ENCODE results near the gene SGSM2. TPM values are rescaled to one million over a fixed set of nuclear protein-coding genes. Genes with fewer than 3 reads are reported as not detected.

Gene SGSM2
- total RNA-seq, 1 donor = 37.3 TPM

DNA sequence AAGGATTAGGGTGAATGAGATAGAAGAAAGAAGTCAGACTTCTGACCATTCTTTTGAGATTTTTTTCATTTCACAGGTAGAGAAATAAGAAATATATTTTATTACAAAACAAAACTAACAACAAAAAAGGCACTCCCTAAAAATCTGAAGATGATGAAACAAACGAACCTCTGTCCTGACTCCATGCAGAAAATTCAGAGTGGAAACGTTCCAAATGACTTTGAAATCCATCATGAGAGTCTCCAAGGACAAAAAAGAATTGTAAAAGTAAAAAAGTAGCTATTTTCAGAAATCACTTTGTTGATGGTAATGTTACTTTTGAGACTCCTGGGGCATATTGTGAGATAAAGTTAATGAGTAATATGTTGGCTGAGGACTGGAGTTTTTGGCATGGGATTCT, 89.9 kb downstream of the SGSM2 start:
- Histone ChIP-seq H2AFZ (ENCODE audit: low read length) (no peak overlapping the region), H3K4me1 (ENCODE audit: insufficient read depth, low read length) (peaks cover 10% of the 10 kb centered on the region), H4K20me1 (ENCODE audit: insufficient read depth, low read length) (no peaks in the 10 kb centered on the region), H3K9me3 (ENCODE audit: low read depth, low read length) (no peaks in the 10 kb centered on the region), H3K4me3 (ENCODE audit: insufficient read depth, low read length) (no peak overlapping the region), H3K27ac (ENCODE audit: low read depth, low read length) (no peak overlapping the region), H3K4me2 (ENCODE audit: insufficient read depth, low read length) (peak overlapping the region; percentile 13), H3K36me3 (ENCODE audit: insufficient read depth, low read length) (no peaks in the 10 kb centered on the region), H3K27me3 (ENCODE audit: insufficient read depth, low read length) (no peaks in the 10 kb centered on the region), H3K79me2 (ENCODE audit: insufficient read depth, low read length) (no peaks in the 10 kb centered on the region)
- TF ChIP-seq, protein P1, sequence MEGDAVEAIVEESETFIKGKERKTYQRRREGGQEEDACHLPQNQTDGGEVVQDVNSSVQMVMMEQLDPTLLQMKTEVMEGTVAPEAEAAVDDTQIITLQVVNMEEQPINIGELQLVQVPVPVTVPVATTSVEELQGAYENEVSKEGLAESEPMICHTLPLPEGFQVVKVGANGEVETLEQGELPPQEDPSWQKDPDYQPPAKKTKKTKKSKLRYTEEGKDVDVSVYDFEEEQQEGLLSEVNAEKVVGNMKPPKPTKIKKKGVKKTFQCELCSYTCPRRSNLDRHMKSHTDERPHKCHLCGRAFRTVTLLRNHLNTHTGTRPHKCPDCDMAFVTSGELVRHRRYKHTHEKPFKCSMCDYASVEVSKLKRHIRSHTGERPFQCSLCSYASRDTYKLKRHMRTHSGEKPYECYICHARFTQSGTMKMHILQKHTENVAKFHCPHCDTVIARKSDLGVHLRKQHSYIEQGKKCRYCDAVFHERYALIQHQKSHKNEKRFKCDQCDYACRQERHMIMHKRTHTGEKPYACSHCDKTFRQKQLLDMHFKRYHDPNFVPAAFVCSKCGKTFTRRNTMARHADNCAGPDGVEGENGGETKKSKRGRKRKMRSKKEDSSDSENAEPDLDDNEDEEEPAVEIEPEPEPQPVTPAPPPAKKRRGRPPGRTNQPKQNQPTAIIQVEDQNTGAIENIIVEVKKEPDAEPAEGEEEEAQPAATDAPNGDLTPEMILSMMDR (IDR thresholded peaks at IDR 0.05; ENCODE audit: extremely low read depth, low read depth, low read length) = no peak
- DNase-seq (ENCODE audit: insufficient read length, low spot score, missing footprints) = no peak

DNA sequence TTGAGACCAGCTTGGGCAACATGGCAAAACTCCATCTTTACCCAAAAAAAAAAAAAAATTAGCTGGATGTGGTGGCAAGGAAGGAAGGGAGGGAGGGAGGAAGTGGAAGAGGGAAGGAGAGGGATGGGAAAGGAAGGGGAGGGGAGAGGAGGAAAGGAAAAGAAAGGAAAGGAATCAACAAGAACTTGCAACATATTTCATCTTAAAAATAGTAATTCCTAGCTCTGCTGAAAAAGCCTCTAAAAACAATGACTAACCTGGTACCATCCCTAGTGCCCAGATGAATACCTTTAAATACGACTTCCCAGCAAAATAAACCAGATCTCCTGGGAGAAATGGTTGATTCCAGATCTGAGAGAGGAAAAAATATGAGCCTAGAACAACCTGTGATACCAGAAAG, 90.6 kb downstream of the SGSM2 start:
- H4K20me1 ChIP-seq (ENCODE audit: insufficient read depth, low read length) = no peaks in the 10 kb centered on the region
- H3K79me2 ChIP-seq (ENCODE audit: insufficient read depth, low read length) = no peaks in the 10 kb centered on the region
- no peak for DNase-seq (ENCODE audit: insufficient read length, low spot score, missing footprints)
- no peaks in the 10 kb centered on the region for H3K27me3 ChIP-seq (ENCODE audit: insufficient read depth, low read length)
- peaks cover 10% of the 10 kb centered on the region for H3K4me1 ChIP-seq (ENCODE audit: insufficient read depth, low read length)
- no peaks in the 10 kb centered on the region for H3K9me3 ChIP-seq (ENCODE audit: low read depth, low read length)
- peaks cover 4% of the 10 kb centered on the region for H3K36me3 ChIP-seq (ENCODE audit: insufficient read depth, low read length)
- TF ChIP-seq, protein P1 (IDR thresholded peaks at IDR 0.05; ENCODE audit: extremely low read depth, low read depth, low read length) = no peak
- no peak overlapping the region for H2AFZ ChIP-seq (ENCODE audit: low read length)
- no peak overlapping the region for H3K4me2 ChIP-seq (ENCODE audit: insufficient read depth, low read length)
- H3K4me3 ChIP-seq (ENCODE audit: insufficient read depth, low read length) = no peak overlapping the region
- H3K27ac ChIP-seq (ENCODE audit: low read depth, low read length) = no peak overlapping the region

Small RNAs within 50 kb of the gene (small RNA-seq; reads per million reads assigned to genes)
- gene AC006435.3 (not detected), gene AC006435.4 (not detected), gene SNORD91A (46.4 reads per million, percentile 96 among the genes with 10 or more reads in this experiment), gene SNORD91B (7.9 reads per million, percentile 90 among the genes with 10 or more reads in this experiment)

Other genes starting within 250 kb of the SGSM2 start
- gene SMG6, start 33.7 kb upstream of the SGSM2 start, total RNA-seq = 35.9 and 42.7 TPM in 2 replicates
- 20.6 and 22.4 TPM in 2 replicates for gene SRR, start 33.6 kb upstream of the SGSM2 start, total RNA-seq
- gene TSR1, start 1.0 kb upstream of the SGSM2 start, total RNA-seq = 37.7 and 42.0 TPM in 2 replicates
- 12.3 and 14.1 TPM in 2 replicates for gene MNT, start 63.6 kb downstream of the SGSM2 start, total RNA-seq
- gene METTL16, start 174.4 kb downstream of the SGSM2 start, total RNA-seq = 12.4 and 14.8 TPM in 2 replicates